Astrocyte of the spinal cord (primary cell): Measurements from ENCODE around the gene CD14.
"Not testable (repeated sequence)": the region's sequence is repeated elsewhere in the genome, so short reads cannot be mapped to it uniquely, and the experiment has no call there.

Experiments
- DNase-seq: peaks from one replicate; pipeline ENCODE4 v3.0.0; 2011; ENCODE audit warnings: low read depth, low spot score
- H3K4me3 ChIP-seq: 2 replicates; pipeline ENCODE4 v1.5.1; 2011; ENCODE audit warnings: low read depth, mild to moderate bottlenecking, low read length, moderate library complexity
- in situ Hi-C: cut with HindIII; loops from 2 replicates; pipeline ENCODE4 v1.10.0; 2017; ENCODE audit warnings: low sequenced_read_pairs
- TF ChIP-seq, protein P1 (sequence below): IDR thresholded peaks from 2 replicates; pipeline ENCODE4 v1.5.1; 2012; ENCODE audit warnings: low read depth, mild to moderate bottlenecking, low read length, inconsistent platforms

The CD14 gene

DNA sequence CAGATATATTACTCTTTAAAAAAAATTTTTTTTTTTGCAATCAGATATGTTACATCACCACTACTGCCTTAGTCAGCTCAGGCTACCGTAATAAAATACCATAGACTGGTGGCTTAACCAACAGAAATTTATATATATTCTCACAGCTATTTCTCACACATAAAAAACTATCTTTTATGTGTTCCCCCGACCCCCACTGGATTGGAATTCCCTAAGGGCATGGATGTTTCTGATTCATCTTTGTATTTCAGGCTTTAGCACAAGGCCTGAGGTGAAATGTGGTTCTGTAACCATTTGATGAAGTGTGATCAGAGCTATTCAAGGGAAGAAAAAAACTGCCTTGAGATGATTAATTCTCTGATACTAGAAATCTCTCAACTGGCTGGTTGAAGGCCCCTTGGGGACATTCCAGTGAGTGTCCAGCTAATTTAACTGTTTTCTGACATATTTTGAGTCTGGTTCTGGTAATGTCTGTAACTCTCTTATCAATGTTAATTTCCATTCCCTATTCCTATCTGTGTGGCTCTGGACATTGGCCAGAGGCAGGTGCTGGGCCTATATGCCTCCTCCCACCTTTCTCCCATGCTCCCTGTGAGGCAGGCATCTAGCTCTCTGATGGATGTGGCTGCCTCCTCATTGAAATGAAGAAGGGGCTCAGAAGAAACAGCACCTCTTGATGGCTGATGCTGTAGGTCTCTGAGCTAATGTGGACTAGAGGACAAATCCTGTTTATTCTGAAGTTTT, 2.5 kb downstream of the CD14 start:
- TF ChIP-seq, protein P1, sequence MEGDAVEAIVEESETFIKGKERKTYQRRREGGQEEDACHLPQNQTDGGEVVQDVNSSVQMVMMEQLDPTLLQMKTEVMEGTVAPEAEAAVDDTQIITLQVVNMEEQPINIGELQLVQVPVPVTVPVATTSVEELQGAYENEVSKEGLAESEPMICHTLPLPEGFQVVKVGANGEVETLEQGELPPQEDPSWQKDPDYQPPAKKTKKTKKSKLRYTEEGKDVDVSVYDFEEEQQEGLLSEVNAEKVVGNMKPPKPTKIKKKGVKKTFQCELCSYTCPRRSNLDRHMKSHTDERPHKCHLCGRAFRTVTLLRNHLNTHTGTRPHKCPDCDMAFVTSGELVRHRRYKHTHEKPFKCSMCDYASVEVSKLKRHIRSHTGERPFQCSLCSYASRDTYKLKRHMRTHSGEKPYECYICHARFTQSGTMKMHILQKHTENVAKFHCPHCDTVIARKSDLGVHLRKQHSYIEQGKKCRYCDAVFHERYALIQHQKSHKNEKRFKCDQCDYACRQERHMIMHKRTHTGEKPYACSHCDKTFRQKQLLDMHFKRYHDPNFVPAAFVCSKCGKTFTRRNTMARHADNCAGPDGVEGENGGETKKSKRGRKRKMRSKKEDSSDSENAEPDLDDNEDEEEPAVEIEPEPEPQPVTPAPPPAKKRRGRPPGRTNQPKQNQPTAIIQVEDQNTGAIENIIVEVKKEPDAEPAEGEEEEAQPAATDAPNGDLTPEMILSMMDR: no peak
- DNase-seq: no peak
- in situ Hi-C loops: no loop called here
- H3K4me3 ChIP-seq: no peak overlapping the region

DNA sequence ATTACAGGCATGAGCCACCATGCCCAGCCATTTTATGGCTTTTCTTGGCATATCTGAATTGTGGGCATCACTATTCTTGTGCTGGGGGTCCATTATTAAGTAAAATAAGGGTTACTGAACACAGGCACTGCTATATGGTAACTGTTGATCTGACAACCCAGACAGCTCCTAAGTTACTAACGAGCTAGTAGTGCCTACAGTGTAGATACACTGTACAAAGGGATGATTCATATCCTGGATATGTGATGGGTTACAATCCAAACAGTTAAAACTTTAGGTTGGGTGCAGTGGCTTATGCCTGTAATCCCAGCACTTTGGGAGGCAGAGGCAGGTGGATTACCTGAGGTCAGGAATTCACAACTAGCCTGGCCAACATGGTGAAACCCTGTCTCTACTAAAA, 4.3 kb downstream of the CD14 start:
- TF ChIP-seq, protein P1: no peak
- no peak for DNase-seq
- in situ Hi-C loops: no loop called here
- H3K4me3 ChIP-seq: no peak overlapping the region

- TF ChIP-seq, protein P1: no peak
- no peak for DNase-seq
- no peak overlapping the region for H3K4me3 ChIP-seq
- in situ Hi-C loops: no loop called here
Observed at GRCh38 chr5:140627972-140628371, 5.0 kb downstream of the CD14 start.

DNA sequence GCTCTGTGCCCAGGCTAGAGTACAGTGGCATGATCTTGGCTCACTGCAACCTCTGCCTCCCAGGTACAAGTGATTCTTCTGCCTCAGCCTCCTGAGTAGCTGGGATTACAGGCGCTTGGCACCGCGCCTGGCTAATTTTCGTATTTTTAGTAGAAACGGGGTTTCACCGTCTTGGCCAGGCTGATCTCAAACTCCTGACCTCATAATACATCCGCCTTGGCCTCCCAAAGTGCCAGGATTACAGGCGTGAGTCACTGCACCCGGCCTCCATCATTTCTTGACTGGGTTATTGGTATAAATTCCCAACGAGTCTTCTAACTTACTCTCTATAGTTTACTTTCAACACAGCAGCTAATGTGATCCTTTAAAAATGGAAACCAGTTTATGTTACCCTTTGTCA, 8.1 kb downstream of the CD14 start:
- DNase-seq, H3K4me3 ChIP-seq, in situ Hi-C loops: not testable (repeated sequence)

DNA sequence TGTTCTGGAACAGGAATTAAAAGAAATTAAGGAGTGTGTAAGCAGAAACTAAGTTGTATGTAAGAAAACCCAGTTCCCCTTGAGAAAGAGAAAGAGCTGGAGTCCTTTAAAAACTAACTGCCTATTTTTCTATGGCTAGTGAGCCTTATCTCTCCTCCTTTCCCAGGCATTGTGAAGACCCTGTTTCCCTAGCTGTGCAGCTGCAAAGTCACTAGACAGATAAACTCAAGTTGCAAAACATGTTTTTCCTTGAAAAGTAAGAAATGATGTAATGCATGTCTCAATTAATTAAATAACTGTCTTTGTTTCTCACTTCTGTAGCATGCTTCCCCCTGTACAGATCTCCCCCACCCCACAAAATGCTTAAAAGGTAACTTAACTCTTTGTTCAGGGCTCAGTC, 9.9 kb downstream of the CD14 start:
- in situ Hi-C loops, H3K4me3 ChIP-seq, DNase-seq: not testable (repeated sequence)

- in situ Hi-C loops: no loop called here
- no peak for DNase-seq
- no peak overlapping the region for H3K4me3 ChIP-seq
- TF ChIP-seq, protein P1: no peak
Observed at GRCh38 chr5:140622301-140622700, 10.7 kb downstream of the CD14 start.

GRCh38 chr5:140611020-140611521, 21.9 kb downstream of the CD14 start:
- in situ Hi-C loops: no loop called here
- DNase-seq: no peak
- TF ChIP-seq, protein P1: no peak
- no peak overlapping the region for H3K4me3 ChIP-seq
